Cortex of kidney (tissue), 1 donor: ENCODE results near the gene LYPD3.
A peak's percentile ranks its signal among the peaks of the same experiment; 100 is the strongest.

Experiments used
- DNase-seq: peaks from one replicate; lab custom pipeline; 2025; lab: John Stamatoyannopoulos, UW

The LYPD3 gene

DNA sequence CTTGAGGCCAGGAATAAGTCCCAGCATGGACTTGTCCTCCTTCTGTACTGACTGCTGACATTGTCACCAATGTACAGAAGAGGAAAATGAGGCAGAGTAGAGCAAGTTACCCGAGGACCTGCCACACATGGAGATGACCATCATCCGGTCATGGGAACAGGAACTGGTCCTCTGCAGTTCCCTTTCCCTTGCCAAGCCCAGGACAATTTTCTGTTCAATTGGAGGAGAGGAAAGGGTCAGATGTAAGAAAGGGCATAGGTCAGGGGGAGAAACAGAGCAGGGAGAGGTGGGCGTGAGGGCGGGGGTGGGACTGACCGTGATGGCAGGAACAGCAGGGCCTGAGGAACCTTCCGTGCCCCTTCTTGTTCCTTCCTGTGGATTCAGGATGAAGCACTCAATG is 20.5 kb upstream of the LYPD3 start:
- no peak for DNase-seq

GRCh38 chr19:43483281-43483680 is 17.9 kb upstream of the LYPD3 start:
- DNase-seq: no peak

DNA sequence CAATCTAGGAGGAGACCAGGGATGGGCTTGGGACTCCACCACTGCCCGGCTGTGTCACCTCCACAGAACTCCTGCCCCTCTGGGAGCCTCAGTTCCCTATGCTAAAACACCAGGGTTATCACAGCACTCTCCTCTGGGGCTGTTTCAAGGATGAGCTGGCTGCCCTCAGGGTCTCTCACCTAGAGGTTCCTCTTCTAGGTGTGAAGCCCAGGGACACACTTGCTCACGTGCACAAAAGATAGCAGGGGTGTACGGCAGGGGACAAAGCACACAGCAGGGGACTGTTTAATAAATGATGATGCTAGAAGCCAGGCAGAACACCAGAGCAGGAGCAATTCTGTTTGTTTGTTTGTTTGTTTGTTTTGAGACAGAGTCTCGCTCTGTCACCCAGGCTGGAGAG is 16.8 kb upstream of the LYPD3 start:
- no peak for DNase-seq

GRCh38 chr19:43481701-43482100 is 16.3 kb upstream of the LYPD3 start:
- DNase-seq: no peak

GRCh38 chr19:43480574-43480973 is 15.2 kb upstream of the LYPD3 start:
- DNase-seq: no peak

DNA sequence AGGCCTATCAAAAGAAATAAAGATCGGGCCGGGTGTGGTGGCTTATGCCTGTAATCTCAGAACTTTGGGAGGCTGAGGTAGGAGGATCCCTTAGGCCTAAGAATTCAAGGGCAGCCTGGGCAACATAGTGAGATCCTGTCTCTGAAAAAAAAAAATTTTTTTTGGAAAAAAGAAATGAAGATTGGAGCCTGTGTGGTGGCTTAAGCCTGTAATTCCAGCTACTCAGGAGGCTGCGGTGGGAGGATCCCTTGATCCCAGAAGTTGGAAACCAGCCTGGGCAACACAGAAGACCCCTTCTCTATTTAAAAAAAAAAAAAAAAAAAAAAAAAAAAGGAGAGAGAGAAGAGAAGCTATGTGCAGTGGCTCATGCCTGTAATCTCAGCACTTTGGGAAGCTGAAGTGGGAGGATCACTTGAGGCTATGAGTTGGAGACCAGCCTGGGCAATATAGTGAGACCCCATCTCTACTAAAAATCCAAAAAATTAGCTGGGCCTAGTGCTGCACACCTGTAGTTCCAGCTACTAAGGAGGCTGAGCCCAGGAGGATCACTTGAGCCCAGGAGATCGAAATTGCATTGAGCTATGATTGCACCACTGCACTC is 14.7 kb upstream of the LYPD3 start:
- DNase-seq: no peak

DNA sequence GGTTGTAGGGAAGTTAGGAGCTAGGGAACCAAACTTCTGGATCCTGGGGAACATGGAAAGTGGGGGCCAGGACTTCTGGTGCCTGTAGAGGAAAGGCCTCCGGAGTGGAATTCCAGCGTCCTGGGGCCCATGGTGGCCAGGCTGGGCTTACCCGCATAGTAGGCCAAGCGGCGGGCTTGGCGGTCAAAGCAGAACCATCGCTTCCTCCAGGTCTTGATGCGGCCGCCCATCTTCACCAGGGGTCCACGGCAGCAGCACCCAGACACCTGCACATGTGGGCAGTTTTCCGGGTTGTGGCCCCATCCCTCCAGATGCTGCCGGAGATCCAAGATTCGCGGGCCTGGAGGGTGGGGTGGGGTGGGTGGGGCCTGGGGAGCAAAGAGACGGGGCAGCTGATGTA is 13.8 kb upstream of the LYPD3 start:
- no peak for DNase-seq

GRCh38 chr19:43478323-43478722 is 12.9 kb upstream of the LYPD3 start:
- no peak for DNase-seq

- DNase-seq: no peak
These were observed 11.2 kb upstream of the LYPD3 start for GRCh38 chr19:43476606-43477005.

- peak; percentile 45 for DNase-seq
These were observed 9.7 kb upstream of the LYPD3 start for GRCh38 chr19:43474986-43475705.

DNA sequence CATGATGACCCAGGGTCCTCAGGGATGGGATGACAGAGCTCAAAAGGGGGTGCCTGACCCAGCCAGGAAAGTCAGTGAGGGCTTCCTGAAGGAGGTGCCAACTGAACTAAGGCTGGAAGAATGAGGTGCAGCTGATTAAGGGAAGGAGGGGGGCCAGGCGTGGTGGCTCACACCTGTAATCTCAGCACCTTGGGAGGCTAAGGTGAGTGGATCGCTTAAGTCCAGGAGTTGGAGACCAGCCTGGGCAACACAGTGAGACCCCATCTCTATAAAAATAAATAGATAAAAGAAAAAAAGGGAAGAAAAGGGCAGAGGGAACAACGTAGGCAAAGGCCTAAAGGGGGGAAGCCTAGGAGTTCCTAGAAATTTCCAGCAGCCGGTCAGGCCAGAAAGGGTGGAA is 9.1 kb upstream of the LYPD3 start:
- no peak for DNase-seq

DNA sequence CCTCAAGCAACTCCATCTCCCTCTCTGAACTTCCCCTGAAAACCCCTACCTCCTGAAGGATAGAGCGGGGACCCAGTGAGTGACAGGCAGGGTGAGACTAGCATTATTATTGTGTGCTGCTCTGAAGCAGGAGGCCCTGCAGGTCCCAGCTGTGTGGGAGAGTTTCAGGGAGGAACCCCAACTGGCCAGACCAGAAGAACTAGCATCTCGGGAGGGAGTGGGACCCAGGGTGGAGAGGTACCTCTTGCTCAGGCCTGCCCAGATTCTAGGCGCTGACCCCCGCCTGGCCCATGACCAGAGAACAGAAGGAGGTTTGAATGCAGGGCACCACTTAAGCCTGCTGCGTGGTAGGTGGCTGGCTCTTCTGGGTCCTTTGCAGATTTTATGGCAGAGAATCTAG is 5.7 kb upstream of the LYPD3 start:
- no peak for DNase-seq

DNA sequence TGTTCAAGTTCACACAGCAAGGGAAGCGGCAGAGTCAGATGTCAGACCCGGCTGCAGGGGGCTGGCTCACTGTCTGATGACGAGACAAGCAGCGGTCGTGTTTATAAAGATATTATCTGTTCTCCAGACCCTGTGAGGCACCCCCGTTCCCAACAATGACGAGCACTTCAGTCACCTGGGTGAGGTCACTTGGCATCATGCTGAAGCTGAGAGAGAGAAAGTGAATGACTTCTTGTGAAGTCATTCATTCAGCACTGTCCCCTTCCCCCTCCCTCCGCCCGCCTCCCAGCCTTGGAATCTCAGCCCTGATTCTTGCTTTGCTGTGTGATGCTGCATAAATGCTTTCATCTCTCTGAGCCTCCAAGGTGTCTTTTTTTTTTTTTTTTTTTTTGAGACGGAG is 4.9 kb upstream of the LYPD3 start:
- no peak for DNase-seq

DNA sequence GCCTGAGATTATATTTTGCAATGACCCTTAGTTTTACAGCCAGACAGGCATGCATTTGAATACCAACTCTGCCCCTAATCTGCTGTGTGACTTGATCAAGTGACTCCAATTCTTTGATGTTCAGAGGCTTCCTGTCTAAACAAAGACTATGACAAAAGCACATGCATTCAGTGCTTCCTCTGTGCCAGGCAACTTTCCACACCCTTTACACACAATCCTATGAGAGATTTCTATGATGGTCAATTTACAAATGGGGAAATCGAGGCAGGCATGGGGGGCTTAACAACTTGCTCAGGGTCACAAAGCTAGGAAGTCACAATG is 3.7 kb upstream of the LYPD3 start:
- no peak for DNase-seq

GRCh38 chr19:43468354-43469159 is 3.1 kb upstream of the LYPD3 start:
- no peak for DNase-seq

DNA sequence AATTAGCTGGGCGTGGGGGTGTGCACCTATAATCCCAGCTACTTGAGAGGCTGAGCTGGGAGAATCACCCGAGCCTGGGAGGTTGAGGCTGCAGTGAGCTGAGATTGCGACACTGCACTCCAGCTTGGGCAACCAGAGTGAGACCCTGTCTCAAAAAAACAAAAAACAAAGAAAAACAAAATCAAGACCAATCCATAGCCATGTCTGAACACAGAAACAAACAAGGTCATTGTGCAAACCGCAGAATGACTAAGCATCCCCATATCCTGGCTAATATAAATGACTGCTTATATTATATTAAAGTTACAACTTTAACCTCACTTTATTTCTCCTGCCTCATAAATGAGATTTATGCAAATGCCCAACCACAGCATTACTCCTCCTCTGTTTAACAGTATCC is 2.3 kb upstream of the LYPD3 start:
- no peak for DNase-seq

GRCh38 chr19:43467276-43467675 is 1.9 kb upstream of the LYPD3 start:
- no peak for DNase-seq

GRCh38 chr19:43466793-43467192 is 1.4 kb upstream of the LYPD3 start:
- DNase-seq: no peak

GRCh38 chr19:43464134-43464775 is 1.2 kb downstream of the LYPD3 start:
- no peak for DNase-seq

- DNase-seq: no peak
These were observed 1.9 kb downstream of the LYPD3 start for GRCh38 chr19:43463381-43464133.

- DNase-seq: no peak
These were observed 2.5 kb downstream of the LYPD3 start for GRCh38 chr19:43462785-43463380.

DNA sequence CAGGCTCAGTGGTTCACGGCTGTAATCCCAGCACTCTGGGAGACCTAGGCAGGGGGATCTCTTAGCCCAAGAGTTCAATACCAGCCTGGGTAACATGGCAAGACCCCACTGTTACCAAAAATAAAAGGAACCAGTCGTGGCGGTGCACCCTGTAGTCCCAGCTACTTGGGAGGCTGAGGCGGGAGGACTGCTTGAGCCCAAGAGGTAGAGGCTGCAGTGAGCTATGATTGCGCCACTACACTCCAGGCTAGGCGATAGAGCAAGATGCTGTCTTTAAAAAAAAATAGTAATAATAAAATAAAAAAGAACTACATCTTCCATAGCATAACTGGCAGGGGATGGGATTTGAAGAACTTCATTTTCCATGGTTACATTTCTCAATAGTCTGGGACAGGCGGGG is 3.0 kb downstream of the LYPD3 start:
- DNase-seq: no peak
